Muscle layer of duodenum (tissue), 2 donors: Measurements from ENCODE around the gene SCFD2.
"Not testable (repeated sequence)": the region's sequence is repeated elsewhere in the genome, so short reads cannot be mapped to it uniquely, and the experiment has no call there.

Source experiments
- H3K27ac ChIP-seq: one replicate; pipeline ENCODE4 v1.7.0; 2013; ENCODE audit warnings: mild to moderate bottlenecking, low read length
- H3K27me3 ChIP-seq: one replicate; pipeline ENCODE4 v1.7.0; 2013; ENCODE audit warnings: low read depth, mild to moderate bottlenecking, control low read depth, low read length
- H3K36me3 ChIP-seq, 2 donors: one replicate each; pipeline ENCODE4 v1.7.0; 2013; ENCODE audit warnings: low read length in 2 of 2, control low read depth in 1 of 2, mild to moderate bottlenecking in 1 of 2; ENCODE audit not compliant: insufficient read depth in 2 of 2, control insufficient read depth in 1 of 2
- H3K4me1 ChIP-seq, 2 donors: one replicate each; pipeline ENCODE4 v1.7.0; 2013; ENCODE audit warnings: low read length in 2 of 2, mild to moderate bottlenecking in 2 of 2, control low read depth in 1 of 2, moderate library complexity in 1 of 2; ENCODE audit not compliant: insufficient read depth in 2 of 2, control insufficient read depth in 1 of 2
- H3K4me3 ChIP-seq, 2 donors: one replicate each; pipeline ENCODE4 v1.7.0; 2013; ENCODE audit warnings: low read length in 2 of 2, low read depth in 1 of 2, mild to moderate bottlenecking in 1 of 2
- H3K9me3 ChIP-seq, 2 donors: one replicate each; pipeline ENCODE4 v1.7.0; 2013; ENCODE audit warnings: low read length in 2 of 2, control low read depth in 1 of 2, mild to moderate bottlenecking in 1 of 2; ENCODE audit not compliant: control insufficient read depth in 1 of 2
- donor health status: healthy.

Gene SCFD2

GRCh38 chr4:53334916-53335315 is 30.9 kb downstream of the SCFD2 start:
- not testable (repeated sequence) for H3K27ac ChIP-seq, H3K4me3 ChIP-seq, H3K27me3 ChIP-seq, H3K4me1 ChIP-seq, H3K9me3 ChIP-seq, H3K36me3 ChIP-seq

DNA sequence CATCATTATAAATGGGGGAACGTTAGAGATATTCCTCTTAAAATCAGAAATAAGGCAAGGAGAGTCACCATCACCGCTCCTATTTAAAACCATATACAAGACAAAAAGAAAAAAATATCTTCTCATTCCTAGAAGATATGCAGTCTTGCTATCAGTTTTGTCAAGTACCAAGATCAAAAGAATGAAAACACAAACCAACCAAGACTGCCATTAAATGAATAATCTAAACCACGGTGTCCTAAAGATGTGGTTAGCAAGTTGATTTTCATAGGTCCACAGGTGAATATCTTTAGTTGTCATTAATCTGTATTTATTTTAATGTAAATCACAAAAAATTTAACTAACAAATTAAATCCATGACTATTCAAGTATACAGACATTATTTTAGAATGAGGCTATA is 39.3 kb downstream of the SCFD2 start:
- no peaks in the 10 kb centered on the region for H3K27me3 ChIP-seq
- H3K9me3 ChIP-seq, result no peaks in the 10 kb centered on the region
- H3K27ac ChIP-seq, result no peak overlapping the region
- H3K4me1 ChIP-seq, result peaks cover 2 to 4% of the 10 kb centered on the region in 2 donors
- H3K36me3 ChIP-seq, result no peaks in the 10 kb centered on the region
- no peak overlapping the region for H3K4me3 ChIP-seq

DNA sequence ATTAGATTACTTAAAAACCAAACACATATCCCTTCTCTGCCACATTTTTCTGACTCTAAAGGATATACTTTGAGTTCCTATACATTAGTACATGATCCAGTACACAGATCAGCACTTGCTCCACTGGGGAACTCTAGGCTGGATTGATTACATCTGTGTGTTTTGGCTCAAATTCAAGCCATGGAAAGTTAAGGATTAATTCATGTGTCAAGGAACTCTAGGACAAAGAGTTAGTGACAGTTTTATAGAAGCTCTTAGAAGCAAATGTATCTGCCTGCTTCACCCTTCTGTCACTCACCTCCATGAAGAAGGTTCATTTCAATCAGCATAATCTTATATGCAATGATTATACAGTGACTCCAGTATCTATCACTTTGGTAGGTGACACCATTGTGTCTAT is 43.2 kb downstream of the SCFD2 start:
- H3K36me3 ChIP-seq, result no peaks in the 10 kb centered on the region

DNA sequence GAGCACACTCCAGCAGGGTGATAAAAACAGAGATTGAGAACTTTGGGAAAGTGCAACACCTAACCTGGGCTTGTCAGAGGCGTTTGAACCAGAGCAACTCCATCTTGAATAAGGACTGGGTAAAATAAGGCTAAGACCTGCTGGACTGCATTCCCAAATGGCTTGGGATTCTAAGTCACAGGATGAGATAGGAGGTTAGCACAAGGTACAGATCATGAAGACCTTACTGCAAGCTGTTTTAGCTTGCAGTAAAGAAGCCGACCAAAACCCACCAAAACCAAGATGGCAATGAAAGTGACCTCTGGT is 43.9 kb downstream of the SCFD2 start:
- Histone ChIP-seq H3K27ac (no peak overlapping the region), H3K4me3 (no peak overlapping the region), H3K27me3 (no peaks in the 10 kb centered on the region), H3K9me3 (no peaks in the 10 kb centered on the region), H3K4me1 (peaks cover 3 to 5% of the 10 kb centered on the region in 2 donors), H3K36me3 (no peaks in the 10 kb centered on the region)

More for the DNA sequence above, 43.2 kb downstream of the SCFD2 start:
- Histone ChIP-seq H3K27me3 (no peaks in the 10 kb centered on the region), H3K9me3 (no peaks in the 10 kb centered on the region), H3K27ac (no peak overlapping the region), H3K4me3 (no peak overlapping the region), H3K4me1 (peaks cover 3 to 5% of the 10 kb centered on the region in 2 donors)

DNA sequence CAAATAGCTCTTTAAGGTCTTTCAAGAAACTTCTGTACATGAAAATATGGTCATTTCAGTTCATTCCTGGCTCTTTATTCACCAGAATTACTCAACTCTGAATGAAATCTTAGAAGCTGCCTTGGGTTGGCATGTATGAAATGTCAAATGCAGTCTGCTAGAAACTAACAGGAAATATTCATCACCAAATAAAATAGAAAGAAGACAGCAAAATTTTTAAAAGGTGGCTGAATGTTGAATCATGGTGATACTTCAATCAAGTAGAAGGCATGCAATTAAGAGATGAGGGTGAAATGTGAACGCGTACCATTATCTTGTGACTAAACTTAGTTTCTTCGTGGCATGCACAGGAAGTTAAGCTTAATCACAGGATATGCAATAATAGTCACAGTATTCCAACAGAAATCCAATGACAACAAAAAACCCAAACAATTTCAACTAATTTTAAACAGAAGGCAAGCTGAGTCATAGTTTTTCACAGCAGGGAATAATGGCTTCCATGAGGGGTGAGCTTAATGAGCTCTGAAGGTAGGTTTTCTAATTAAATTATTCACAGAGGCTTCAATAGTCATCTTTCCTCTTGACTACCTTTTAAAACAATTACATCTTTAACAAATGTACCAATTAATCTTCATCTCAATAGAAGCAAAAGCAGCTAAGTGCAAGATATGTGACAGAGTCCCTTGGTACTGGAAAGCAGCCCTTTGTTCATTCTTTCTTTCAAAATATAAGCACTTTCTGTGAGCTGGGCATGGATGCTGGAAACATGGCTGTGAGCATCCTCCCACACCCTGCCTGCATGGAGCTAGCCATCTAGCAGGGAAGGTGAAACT is 44.5 kb downstream of the SCFD2 start:
- peaks cover 3 to 5% of the 10 kb centered on the region in 2 donors for H3K4me1 ChIP-seq
- H3K9me3 ChIP-seq, result no peaks in the 10 kb centered on the region
- no peaks in the 10 kb centered on the region for H3K36me3 ChIP-seq
- no peak overlapping the region for H3K27ac ChIP-seq
- no peak overlapping the region for H3K4me3 ChIP-seq
- H3K27me3 ChIP-seq, result no peaks in the 10 kb centered on the region

DNA sequence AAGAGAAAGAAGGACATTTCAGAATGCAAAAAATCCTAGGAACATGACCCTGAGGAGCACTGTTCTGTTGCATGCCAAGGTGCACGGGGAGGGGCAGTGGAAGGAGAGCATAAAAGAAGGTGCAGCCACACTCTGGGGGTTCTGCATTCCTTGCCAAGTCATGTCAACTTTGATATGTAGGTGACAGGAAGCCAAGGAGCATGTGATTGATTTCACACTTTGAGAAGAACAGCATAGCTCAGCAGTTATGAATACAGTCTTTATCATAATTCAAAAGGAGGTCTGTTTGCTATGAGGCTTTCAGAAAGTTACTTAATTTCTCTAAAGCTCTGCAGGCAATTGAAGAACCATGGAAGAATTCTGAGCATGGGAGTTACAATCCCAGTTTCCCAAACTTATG is 50.6 kb downstream of the SCFD2 start:
- Histone ChIP-seq H3K9me3 (no peaks in the 10 kb centered on the region), H3K36me3 (no peaks in the 10 kb centered on the region), H3K27ac (no peak overlapping the region), H3K4me3 (no peak overlapping the region), H3K4me1 (no peaks in the 10 kb centered on the region), H3K27me3 (no peaks in the 10 kb centered on the region)

- Histone ChIP-seq H3K4me3 (no peak overlapping the region), H3K36me3 (no peaks in the 10 kb centered on the region), H3K4me1 (no peaks in the 10 kb centered on the region), H3K27me3 (no peaks in the 10 kb centered on the region), H3K9me3 (no peaks in the 10 kb centered on the region), H3K27ac (no peak overlapping the region)
These were observed 51.6 kb downstream of the SCFD2 start for GRCh38 chr4:53314252-53314651.

- H3K4me3 ChIP-seq, result no peak overlapping the region
- H3K4me1 ChIP-seq, result no peaks in the 10 kb centered on the region
- H3K27me3 ChIP-seq, result no peaks in the 10 kb centered on the region
- H3K9me3 ChIP-seq, result no peaks in the 10 kb centered on the region
- H3K36me3 ChIP-seq, result no peaks in the 10 kb centered on the region
- no peak overlapping the region for H3K27ac ChIP-seq
These were observed 52.4 kb downstream of the SCFD2 start for GRCh38 chr4:53313510-53313909.

DNA sequence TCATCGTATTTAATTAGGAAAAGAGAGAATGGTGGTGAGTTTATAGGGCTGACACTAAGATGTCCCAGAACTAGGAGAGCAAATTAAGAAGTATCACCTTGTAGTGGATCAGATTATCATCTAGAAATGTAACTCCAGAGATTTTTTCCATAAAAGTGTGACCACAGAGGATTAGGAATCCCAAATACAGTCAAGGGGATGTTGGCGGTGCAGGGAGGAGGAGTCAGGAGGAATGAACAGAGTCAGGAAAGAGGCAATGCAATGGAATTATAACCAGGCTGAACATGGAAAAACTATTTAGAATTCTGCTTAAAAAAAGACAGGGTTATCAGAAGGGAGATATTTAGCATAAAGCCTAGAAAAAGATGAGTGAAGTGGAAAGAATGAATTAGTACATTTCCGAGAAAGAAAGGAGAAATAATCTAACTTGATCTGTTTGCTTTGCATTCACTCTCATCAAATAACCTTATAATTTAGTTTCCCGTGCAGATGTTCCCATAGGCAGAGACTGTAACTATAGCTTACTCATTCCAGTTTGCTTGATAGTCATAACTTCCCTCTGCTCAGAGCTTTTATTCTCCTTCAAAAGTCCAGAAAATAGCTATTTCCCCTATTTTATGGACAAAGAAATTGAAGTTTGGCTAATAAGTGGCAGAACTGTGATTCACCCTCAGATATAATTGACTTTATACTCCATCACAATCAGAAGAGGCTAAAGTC is 56.4 kb downstream of the SCFD2 start:
- Histone ChIP-seq H3K27me3 (no peaks in the 10 kb centered on the region), H3K36me3 (no peaks in the 10 kb centered on the region), H3K4me3 (no peak overlapping the region), H3K27ac (no peak overlapping the region), H3K4me1 (no peaks in the 10 kb centered on the region), H3K9me3 (no peaks in the 10 kb centered on the region)

DNA sequence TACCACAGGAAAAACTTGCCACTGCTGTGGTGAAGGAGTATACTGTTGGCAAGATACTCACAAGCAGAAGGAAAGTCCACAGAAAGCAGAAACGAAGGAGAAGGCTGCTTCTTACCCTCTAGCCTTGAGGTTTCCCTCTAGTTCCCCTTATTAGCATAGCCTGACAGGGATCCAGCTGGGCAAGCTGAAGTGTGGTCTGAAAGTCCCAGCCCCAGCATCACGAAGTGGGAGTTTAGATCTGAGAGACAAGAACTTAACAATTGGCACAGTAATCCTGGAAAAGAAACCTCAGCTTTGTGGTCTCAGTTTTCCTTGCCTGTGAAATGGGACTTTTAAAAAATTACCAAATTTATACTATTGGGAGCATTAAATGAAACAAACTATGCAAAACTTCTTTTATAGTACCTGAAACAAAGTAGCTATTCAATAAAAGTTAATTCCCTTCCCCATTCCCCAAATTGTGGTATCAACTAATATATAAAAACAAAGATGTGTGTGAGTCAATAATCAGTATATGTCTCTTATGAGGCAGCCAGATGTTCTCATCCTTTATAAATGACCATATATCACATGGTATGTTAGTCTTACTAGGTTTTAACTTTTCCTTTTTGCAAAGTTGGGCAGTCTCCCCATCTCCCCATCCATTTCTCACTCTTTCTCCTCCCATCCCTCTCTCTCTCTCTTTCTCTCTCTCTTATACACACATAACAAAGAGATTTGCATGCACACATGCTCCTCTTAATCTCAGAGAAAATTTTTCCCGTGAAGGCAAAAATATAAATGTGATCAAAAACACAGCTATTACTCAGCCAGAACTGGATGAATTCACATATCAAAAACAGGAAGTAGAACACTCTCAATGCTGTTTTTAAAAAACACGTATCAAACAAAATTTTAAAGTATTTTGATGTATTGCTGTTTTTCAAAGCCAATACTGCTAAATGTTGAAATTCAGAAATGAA is 57.8 kb downstream of the SCFD2 start:
- no peak overlapping the region for H3K4me3 ChIP-seq
- H3K36me3 ChIP-seq, result no peaks in the 10 kb centered on the region
- H3K9me3 ChIP-seq, result no peaks in the 10 kb centered on the region
- no peak overlapping the region for H3K27ac ChIP-seq
- H3K4me1 ChIP-seq, result no peaks in the 10 kb centered on the region
- H3K27me3 ChIP-seq, result no peaks in the 10 kb centered on the region

DNA sequence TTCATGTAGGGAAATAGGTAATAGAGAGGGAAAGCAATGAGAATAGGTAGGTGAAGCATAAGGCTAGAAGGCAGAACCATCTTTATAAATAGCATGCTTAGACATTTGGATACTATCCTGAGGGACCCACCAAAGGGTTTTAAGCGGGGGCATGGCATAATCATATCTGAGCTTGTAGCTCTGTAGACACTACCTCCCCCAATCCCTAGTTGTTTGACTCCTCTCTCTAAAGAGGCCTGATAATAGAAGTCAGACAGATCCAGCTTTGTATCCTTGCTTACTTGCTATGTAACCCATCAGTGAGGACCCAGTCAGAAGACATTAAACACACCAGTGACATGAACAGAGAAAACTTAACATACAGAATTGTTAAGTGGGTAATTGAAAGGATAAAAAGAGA is 58.7 kb downstream of the SCFD2 start:
- Histone ChIP-seq H3K27ac (no peak overlapping the region), H3K9me3 (no peaks in the 10 kb centered on the region), H3K4me3 (no peak overlapping the region), H3K4me1 (no peaks in the 10 kb centered on the region), H3K36me3 (no peaks in the 10 kb centered on the region), H3K27me3 (no peaks in the 10 kb centered on the region)
